Neural cell (in vitro differentiated cells): ENCODE results near the gene CBFA2T3.

ENCODE experiments used
- CTCF ChIP-seq: fragments of 450-650 bp; IDR thresholded peaks from 2 replicates; pipeline ENCODE4 v1.5.1; 2014; ENCODE audit warnings: antibody characterized with exemption, mild to moderate bottlenecking, moderate library complexity; ENCODE audit not compliant: poor library complexity, severe bottlenecking
- MXI1 ChIP-seq: fragments of 450-650 bp; conservative IDR thresholded peaks from 2 replicates; pipeline ENCODE4 v1.6.1; 2014; ENCODE audit warnings: antibody characterized with exemption, mild to moderate bottlenecking; ENCODE audit not compliant: poor library complexity, severe bottlenecking
- POLR2AphosphoS5 ChIP-seq: IDR thresholded peaks from 2 replicates; pipeline ENCODE4 v1.6.1; 2012
- SMC3 ChIP-seq: fragments of 450-650 bp; conservative IDR thresholded peaks from 2 replicates; pipeline ENCODE4 v1.6.1; 2014; ENCODE audit warnings: antibody characterized with exemption, mild to moderate bottlenecking, moderate library complexity; ENCODE audit not compliant: poor library complexity
- TAF1 ChIP-seq: IDR thresholded peaks from 2 replicates; pipeline ENCODE4 v1.6.1; 2012; ENCODE audit warnings: low read depth

- TF ChIP-seq POLR2AphosphoS5 (no peak), CTCF (no peak), TAF1 (no peak), MXI1 (no peak), SMC3 (no peak)
These were observed 25.5 kb downstream of the CBFA2T3 start for GRCh38 chr16:88951501-88951900.
